IMR-90 (cell line): Measurements from ENCODE around the gene TCP11L1. TPM values are rescaled to one million over a fixed set of nuclear protein-coding genes. Genes with fewer than 3 reads are reported as not detected.

ENCODE experiments used
- ATAC-seq: fragments of 200-7000 bp; cut with Tn5 transposase; 2 replicates; pipeline ENCODE4 v1.9.1; 2020; ENCODE audit warnings: low read depth, mild to moderate bottlenecking, moderate library complexity
- BruUV-seq: library from RNA; stranded (reverse); fragments of 400-500 nt; replicated peaks from 2 replicates; lab custom pipeline; 2021; lab: Mats Ljungman, UMichigan
- CTCF ChIA-PET: fragments of 300-600 bp; formaldehyde crosslinking; extraction: SDS; loops from one replicate; lab custom pipeline; 2021; ENCODE audit warnings: antibody characterized with exemption; lab: Yijun Ruan, JAX
- POLR2A ChIA-PET: fragments of 300-600 bp; sonication (Branson Sonifier 250); formaldehyde crosslinking; loops from one replicate; lab custom pipeline; 2022; ENCODE audit warnings: antibody characterized with exemption; ENCODE audit not compliant: unreplicated experiment; lab: Charles Lee
- DNase-seq: peaks from one replicate; pipeline ENCODE4 v3.0.0; 2013
- H2AFZ ChIP-seq: replicated peaks from 2 replicates; pipeline ENCODE3; 2013; ENCODE audit warnings: low read length, mild to moderate bottlenecking; ENCODE audit not compliant: poor library complexity
- H2AK5ac ChIP-seq: 2 replicates; pipeline ENCODE4 v1.6.1; 2013; ENCODE audit warnings: low read depth, low read length, inconsistent platforms
- H2AK9ac ChIP-seq: replicated peaks from 2 replicates; pipeline ENCODE3; 2013; ENCODE audit warnings: mild to moderate bottlenecking, low read depth, low read length, moderate library complexity; ENCODE audit not compliant: poor library complexity
- H2BK120ac ChIP-seq: 2 replicates; pipeline ENCODE4 v1.6.1; 2013; ENCODE audit warnings: low read depth, low read length, inconsistent platforms
- H2BK15ac ChIP-seq: 3 replicates; pipeline ENCODE4 v1.6.1; 2013; ENCODE audit warnings: low read depth, low read length, inconsistent platforms
- H2BK20ac ChIP-seq: 2 replicates; pipeline ENCODE4 v1.6.1; 2013; ENCODE audit warnings: low read depth, mild to moderate bottlenecking, inconsistent platforms, low read length, moderate library complexity
- H2BK5ac ChIP-seq: 2 replicates; pipeline ENCODE4 v1.6.1; 2013; ENCODE audit warnings: mild to moderate bottlenecking, low read depth, low read length, inconsistent platforms; ENCODE audit not compliant: poor library complexity, severe bottlenecking
- H3K14ac ChIP-seq: replicated peaks from 2 replicates; pipeline ENCODE4 v1.6.1; 2013; ENCODE audit warnings: low read depth, low read length, inconsistent platforms
- H3K18ac ChIP-seq: 2 replicates; pipeline ENCODE4 v1.6.1; 2013; ENCODE audit warnings: low read depth, low read length, control low read depth
- H3K23ac ChIP-seq: 2 replicates; pipeline ENCODE4 v1.6.1; 2013; ENCODE audit warnings: low read depth, low read length, inconsistent platforms
- H3K27ac ChIP-seq: 2 replicates; pipeline ENCODE4 v1.5.1; 2013; ENCODE audit warnings: mild to moderate bottlenecking, control low read depth, low read length; ENCODE audit not compliant: insufficient read depth
- H3K27me3 ChIP-seq: 2 replicates; pipeline ENCODE4 v1.6.1; 2013; ENCODE audit warnings: low read length; ENCODE audit not compliant: control insufficient read depth, insufficient read depth
- H3K36me3 ChIP-seq: 2 replicates; pipeline ENCODE4 v1.6.1; 2013; ENCODE audit warnings: low read length, mixed read lengths; ENCODE audit not compliant: control insufficient read depth, insufficient read depth
- H3K4ac ChIP-seq: 2 replicates; pipeline ENCODE4 v1.6.1; 2013; ENCODE audit warnings: low read depth, low read length, inconsistent platforms
- H3K4me1 ChIP-seq: 2 replicates; pipeline ENCODE4 v1.6.1; 2013; ENCODE audit warnings: low read length, mixed read lengths; ENCODE audit not compliant: control insufficient read depth, insufficient read depth
- H3K4me2 ChIP-seq: 2 replicates; pipeline ENCODE4 v1.6.1; 2013; ENCODE audit warnings: low read depth, mild to moderate bottlenecking, control low read depth, low read length, moderate library complexity
- H3K4me3 ChIP-seq: 2 replicates; pipeline ENCODE4 v1.5.1; 2013; ENCODE audit warnings: low read depth, mild to moderate bottlenecking, control low read depth, low read length, moderate library complexity; ENCODE audit not compliant: insufficient read depth
- H3K56ac ChIP-seq: 2 replicates; pipeline ENCODE4 v1.6.1; 2013; ENCODE audit warnings: low read length, inconsistent platforms; ENCODE audit not compliant: insufficient read depth; ENCODE audit errors: extremely low read depth
- H3K79me1 ChIP-seq, 2 experiments: 2 replicates each; pipeline ENCODE4 v1.6.1; 2013; ENCODE audit warnings: low read length in 2 of 2, inconsistent platforms in 1 of 2, low read depth in 1 of 2
- H3K9ac ChIP-seq: 2 replicates; pipeline ENCODE4 v1.6.1; 2013; ENCODE audit warnings: low read depth, low read length, control low read depth
- H3K9me1 ChIP-seq: 2 replicates; pipeline ENCODE4 v1.6.1; 2013; ENCODE audit warnings: low read length, inconsistent platforms; ENCODE audit not compliant: insufficient read depth
- H3K9me3 ChIP-seq: 2 replicates; pipeline ENCODE4 v1.6.1; 2013; ENCODE audit warnings: low read length; ENCODE audit not compliant: control insufficient read depth, insufficient read depth
- H4K20me1 ChIP-seq: 2 replicates; pipeline ENCODE4 v1.6.1; 2013; ENCODE audit warnings: low read length, inconsistent platforms; ENCODE audit not compliant: insufficient read depth
- H4K5ac ChIP-seq: 2 replicates; pipeline ENCODE4 v1.6.1; 2013; ENCODE audit warnings: mild to moderate bottlenecking, low read depth, low read length, control low read depth
- H4K8ac ChIP-seq, 2 experiments: 2 replicates each; pipeline ENCODE4 v1.6.1; 2013; ENCODE audit warnings: low read depth in 2 of 2, low read length in 2 of 2, control low read depth in 1 of 2, inconsistent platforms in 1 of 2
- H4K91ac ChIP-seq: 2 replicates; pipeline ENCODE4 v1.6.1; 2013; ENCODE audit warnings: low read depth, low read length, inconsistent platforms; ENCODE audit not compliant: insufficient read depth
- BHLHE40 ChIP-seq: fragments of 150-350 bp; IDR thresholded peaks from 2 replicates; pipeline ENCODE4 v1.6.1; 2016; ENCODE audit warnings: mild to moderate bottlenecking, low read depth, low read length
- CEBPB ChIP-seq: IDR thresholded peaks from 2 replicates; pipeline ENCODE4 v1.6.1; 2012; ENCODE audit warnings: low read depth, low read length, improper control_type of control experiment
- CHD1 ChIP-seq: IDR thresholded peaks from 2 replicates; pipeline ENCODE4 v1.6.1; 2012; ENCODE audit warnings: low read depth, low read length, improper control_type of control experiment
- FOS ChIP-seq: fragments of 150-350 bp; IDR thresholded peaks from 2 replicates; pipeline ENCODE4 v1.6.1; 2016; ENCODE audit warnings: low read depth, low read length
- MXI1 ChIP-seq: IDR thresholded peaks from 2 replicates; pipeline ENCODE4 v1.6.1; 2012; ENCODE audit warnings: low read depth, mild to moderate bottlenecking, low read length, moderate library complexity, borderline replicate concordance
- NFE2L2 ChIP-seq: fragments of 150-350 bp; IDR thresholded peaks from 2 replicates; pipeline ENCODE4 v1.6.1; 2016; ENCODE audit warnings: low read depth, mild to moderate bottlenecking, low read length
- POLR2A ChIP-seq: IDR thresholded peaks from 2 replicates; pipeline ENCODE4 v1.6.1; 2012; ENCODE audit warnings: mild to moderate bottlenecking, low read depth, low read length
- RAD21 ChIP-seq: IDR thresholded peaks from 2 replicates; pipeline ENCODE4 v1.6.1; 2012; ENCODE audit warnings: low read length, improper control_type of control experiment
- RCOR1 ChIP-seq: IDR thresholded peaks from 2 replicates; pipeline ENCODE4 v1.6.1; 2012; ENCODE audit warnings: mild to moderate bottlenecking, low read length, improper control_type of control experiment; ENCODE audit not compliant: insufficient replicate concordance
- SMC3 ChIP-seq: fragments of 150-350 bp; IDR thresholded peaks from 2 replicates; pipeline ENCODE4 v1.6.1; 2016; ENCODE audit warnings: low read depth, mild to moderate bottlenecking, antibody characterized with exemption, low read length, moderate library complexity
- WGBS, 2 experiments: methylation state at CpG; one replicate each; pipeline versions ENCODE4 v1.1.5 to v1.1.7; 2013; ENCODE audit warnings: missing lambda C conversion rate in 2 of 2; ENCODE audit not compliant: insufficient read length in 1 of 2; ENCODE audit errors: extremely low coverage in 2 of 2; 5-methylcytosine and 5-hydroxymethylcytosine counted together
- dilution Hi-C: fragments of 300-500 bp; cut with HindIII; formaldehyde crosslinking; loops from one replicate; pipeline ENCODE4 v1.14.3; 2018; ENCODE audit warnings: low sequenced_read_pairs; ENCODE audit not compliant: unreplicated experiment
- in situ Hi-C: fragments of 300-500 bp; cut with MboI; formaldehyde crosslinking; loops from 3 replicates; pipeline ENCODE4 v1.14.3; 2019; ENCODE audit warnings: low sequenced_read_pairs, inconsistent platforms, mixed read lengths
- intact Hi-C: fragments of 100-400 bp; cut with micrococcal nuclease; formaldehyde crosslinking; loops from 2 replicates; pipeline ENCODE4 v1.10.0; 2022
- polyA plus RNA-seq, 3 experiments: library from polyadenylated mRNA; depleted of rRNA; stranded (reverse); fragments of >200 nt; gene quantifications; 2 replicates each; pipeline ENCODE4 v1.2.3, GENCODE V29; 2012; ENCODE audit warnings: low replicate concordance in 1 of 3
- total RNA-seq: library from RNA; depleted of rRNA; stranded (reverse); fragments of >200 nt; gene quantifications from 2 replicates; pipeline ENCODE4 v1.2.3, GENCODE V29; 2012
- TF ChIP-seq, protein P1 (sequence below): fragments of 150-350 bp; IDR thresholded peaks from 2 replicates; pipeline ENCODE4 v1.6.1; 2017; ENCODE audit warnings: mild to moderate bottlenecking, antibody characterized with exemption, low read length, low read depth
- TF ChIP-seq, protein P2 (sequence below): conservative IDR thresholded peaks from 2 replicates; pipeline ENCODE4 v1.5.1; 2012; ENCODE audit warnings: mild to moderate bottlenecking, low read depth, low read length, improper control_type of control experiment

TCP11L1 gene
- total and polyA plus RNA-seq, 2 of the 4 experiments (the other 2 are of a cell fraction), result 13.9 to 17.4 TPM

DNA sequence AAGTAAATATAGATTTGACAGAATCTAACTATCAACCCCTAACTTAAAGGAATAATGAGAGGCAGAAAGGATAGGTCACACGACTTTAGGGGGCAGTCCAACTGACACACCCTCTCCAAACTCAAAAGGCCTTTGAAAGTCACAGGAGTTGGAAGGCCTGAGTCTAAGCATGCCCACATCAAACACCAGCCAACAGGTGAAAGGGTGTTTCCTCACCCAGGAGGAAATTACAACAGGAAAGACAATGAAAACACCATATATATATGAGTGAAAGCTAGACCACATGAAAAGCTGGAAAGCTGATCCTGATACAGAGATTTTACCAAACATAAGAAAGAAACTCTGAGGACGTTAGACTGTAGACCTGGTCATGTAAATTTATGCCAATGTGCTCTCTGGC, 34.2 kb upstream of the TCP11L1 start:
- no peak overlapping the region for H3K14ac ChIP-seq
- no peak overlapping the region for H3K4ac ChIP-seq
- ATAC-seq, result no peak
- no peak overlapping the region for H4K91ac ChIP-seq
- H3K4me1 ChIP-seq, result peaks cover 12% of the 10 kb centered on the region
- H3K4me2 ChIP-seq, result no peak overlapping the region
- H2BK15ac ChIP-seq, result no peak overlapping the region
- no TSS peak for BruUV-seq
- intact Hi-C loops (no loop called here), dilution Hi-C loops (no loop called here), in situ Hi-C loops (no loop called here)
- H2BK120ac ChIP-seq, result no peak overlapping the region
- H3K23ac ChIP-seq, result no peak overlapping the region
- ChIA-PET POLR2A (no interaction called here), CTCF (interaction anchor here (0.6 kb wide), 1 partner anchor 59 kb away, joined by 3 read pairs; no protein-coding TSS in a partner anchor)
- H3K27me3 ChIP-seq, result no peaks in the 10 kb centered on the region
- no peak for DNase-seq
- H3K4me3 ChIP-seq, result no peak overlapping the region
- H3K79me1 ChIP-seq, result no peaks in the 10 kb centered on the region
- no peak overlapping the region for H2AK9ac ChIP-seq
- no peak overlapping the region for H2AFZ ChIP-seq
- no peak overlapping the region for H3K27ac ChIP-seq
- H3K9ac ChIP-seq, result no peak overlapping the region
- H3K36me3 ChIP-seq, result no peaks in the 10 kb centered on the region
- H4K8ac ChIP-seq, result no peak overlapping the region
- TF ChIP-seq BHLHE40, result no peak
- no peak for TF ChIP-seq RAD21
- TF ChIP-seq POLR2A, result no peak
- no peak for TF ChIP-seq MXI1
- TF ChIP-seq, protein P1, sequence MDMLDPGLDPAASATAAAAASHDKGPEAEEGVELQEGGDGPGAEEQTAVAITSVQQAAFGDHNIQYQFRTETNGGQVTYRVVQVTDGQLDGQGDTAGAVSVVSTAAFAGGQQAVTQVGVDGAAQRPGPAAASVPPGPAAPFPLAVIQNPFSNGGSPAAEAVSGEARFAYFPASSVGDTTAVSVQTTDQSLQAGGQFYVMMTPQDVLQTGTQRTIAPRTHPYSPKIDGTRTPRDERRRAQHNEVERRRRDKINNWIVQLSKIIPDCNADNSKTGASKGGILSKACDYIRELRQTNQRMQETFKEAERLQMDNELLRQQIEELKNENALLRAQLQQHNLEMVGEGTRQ, result no peak
- TF ChIP-seq NFE2L2, result no peak
- TF ChIP-seq CEBPB, result no peak
- TF ChIP-seq, protein P2, sequence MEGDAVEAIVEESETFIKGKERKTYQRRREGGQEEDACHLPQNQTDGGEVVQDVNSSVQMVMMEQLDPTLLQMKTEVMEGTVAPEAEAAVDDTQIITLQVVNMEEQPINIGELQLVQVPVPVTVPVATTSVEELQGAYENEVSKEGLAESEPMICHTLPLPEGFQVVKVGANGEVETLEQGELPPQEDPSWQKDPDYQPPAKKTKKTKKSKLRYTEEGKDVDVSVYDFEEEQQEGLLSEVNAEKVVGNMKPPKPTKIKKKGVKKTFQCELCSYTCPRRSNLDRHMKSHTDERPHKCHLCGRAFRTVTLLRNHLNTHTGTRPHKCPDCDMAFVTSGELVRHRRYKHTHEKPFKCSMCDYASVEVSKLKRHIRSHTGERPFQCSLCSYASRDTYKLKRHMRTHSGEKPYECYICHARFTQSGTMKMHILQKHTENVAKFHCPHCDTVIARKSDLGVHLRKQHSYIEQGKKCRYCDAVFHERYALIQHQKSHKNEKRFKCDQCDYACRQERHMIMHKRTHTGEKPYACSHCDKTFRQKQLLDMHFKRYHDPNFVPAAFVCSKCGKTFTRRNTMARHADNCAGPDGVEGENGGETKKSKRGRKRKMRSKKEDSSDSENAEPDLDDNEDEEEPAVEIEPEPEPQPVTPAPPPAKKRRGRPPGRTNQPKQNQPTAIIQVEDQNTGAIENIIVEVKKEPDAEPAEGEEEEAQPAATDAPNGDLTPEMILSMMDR, result no peak
- no peak for TF ChIP-seq CHD1
- TF ChIP-seq FOS, result no peak
- no peak for TF ChIP-seq SMC3
- TF ChIP-seq RCOR1, result no peak
- H3K9me3 ChIP-seq, result no peaks in the 10 kb centered on the region
- no peak overlapping the region for H2AK5ac ChIP-seq
- no CpG with 5 or more reads among the region's 2 CpGs for WGBS, 2 experiments
- H2BK20ac ChIP-seq, result no peak overlapping the region
- no peak overlapping the region for H3K56ac ChIP-seq
- H2BK5ac ChIP-seq, result no peak overlapping the region
- no peak overlapping the region for H3K18ac ChIP-seq
- no peaks in the 10 kb centered on the region for H4K20me1 ChIP-seq
- no peak overlapping the region for H4K5ac ChIP-seq
- peaks cover 11% of the 10 kb centered on the region for H3K9me1 ChIP-seq
